ENCODE measurements around the gene SMPD4. TPM values are rescaled to one million over a fixed set of nuclear protein-coding genes. Genes with fewer than 3 reads are reported as not detected.
A peak's percentile ranks its signal among the peaks of the same experiment; 100 is the strongest.
"Not testable (repeated sequence)": the region's sequence is repeated elsewhere in the genome, so short reads cannot be mapped to it uniquely, and the experiment has no call there.

SMPD4 gene
- 13.9 and 29.6 TPM in 2 replicates for total RNA-seq

- peak; percentile 82 for DNase-seq (ENCODE audit: low read depth)
Observed at GRCh38 chr2:130181325-130181879, at the start of gene SMPD4. Gene SMPD4, minus strand, starts transcription at chr2:130181602. Its CDS starts 5,010 bp downstream, at chr2:130176592.

- not testable (repeated sequence) for DNase-seq (ENCODE audit: low read depth)
Observed at GRCh38 chr2:130230907-130231306, 49.5 kb upstream of the SMPD4 start.

GRCh38 chr2:130230376-130230775, 49.0 kb upstream of the SMPD4 start:
- DNase-seq (ENCODE audit: low read depth) = not testable (repeated sequence)

- DNase-seq (ENCODE audit: low read depth) = not testable (repeated sequence)
Observed at GRCh38 chr2:130229161-130229510, 47.7 kb upstream of the SMPD4 start.

GRCh38 chr2:130228467-130229160, 47.2 kb upstream of the SMPD4 start:
- not testable (repeated sequence) for DNase-seq (ENCODE audit: low read depth)

- DNase-seq (ENCODE audit: low read depth) = not testable (repeated sequence)
Observed at GRCh38 chr2:130228005-130228404, 46.6 kb upstream of the SMPD4 start.

GRCh38 chr2:130222523-130222922, 41.1 kb upstream of the SMPD4 start:
- not testable (repeated sequence) for DNase-seq (ENCODE audit: low read depth)

- DNase-seq (ENCODE audit: low read depth) = not testable (repeated sequence)
Observed at GRCh38 chr2:130220505-130220904, 39.1 kb upstream of the SMPD4 start.

GRCh38 chr2:130219147-130219546, 37.7 kb upstream of the SMPD4 start:
- not testable (repeated sequence) for DNase-seq (ENCODE audit: low read depth)

GRCh38 chr2:130207051-130207450, 25.6 kb upstream of the SMPD4 start:
- not testable (repeated sequence) for DNase-seq (ENCODE audit: low read depth)

- not testable (repeated sequence) for DNase-seq (ENCODE audit: low read depth)
Observed at GRCh38 chr2:130203150-130203549, 21.7 kb upstream of the SMPD4 start.

- not testable (repeated sequence) for DNase-seq (ENCODE audit: low read depth)
Observed at GRCh38 chr2:130202518-130202917, 21.1 kb upstream of the SMPD4 start.

- no peak for DNase-seq (ENCODE audit: low read depth)
Observed at GRCh38 chr2:130198343-130198742, 16.9 kb upstream of the SMPD4 start, which contains the start of gene TUBA3E. Gene TUBA3E, minus strand, starts transcription at chr2:130198439. Its CDS starts 79 bp downstream, at chr2:130198360.

- not testable (repeated sequence) for DNase-seq (ENCODE audit: low read depth)
Observed at GRCh38 chr2:130196052-130196451, 14.7 kb upstream of the SMPD4 start.

GRCh38 chr2:130195089-130195635, 13.8 kb upstream of the SMPD4 start:
- not testable (repeated sequence) for DNase-seq (ENCODE audit: low read depth)

- DNase-seq (ENCODE audit: low read depth) = not testable (repeated sequence)
Observed at GRCh38 chr2:130193824-130194223, 12.4 kb upstream of the SMPD4 start.

GRCh38 chr2:130192451-130192850, 11.0 kb upstream of the SMPD4 start:
- peak; percentile 20 for DNase-seq (ENCODE audit: low read depth)

GRCh38 chr2:130191319-130191718, 9.9 kb upstream of the SMPD4 start:
- DNase-seq (ENCODE audit: low read depth) = not testable (repeated sequence)

GRCh38 chr2:130190237-130190636, 8.8 kb upstream of the SMPD4 start:
- no peak for DNase-seq (ENCODE audit: low read depth)

- DNase-seq (ENCODE audit: low read depth) = not testable (repeated sequence)
Observed at GRCh38 chr2:130188958-130189357, 7.6 kb upstream of the SMPD4 start.

- not testable (repeated sequence) for DNase-seq (ENCODE audit: low read depth)
Observed at GRCh38 chr2:130187859-130188792, 6.7 kb upstream of the SMPD4 start.

GRCh38 chr2:130187268-130187667, 5.9 kb upstream of the SMPD4 start:
- DNase-seq (ENCODE audit: low read depth) = no peak
